ENCODE measurements around the gene TOX2. TPM values are rescaled to one million over a fixed set of nuclear protein-coding genes. Genes with fewer than 3 reads are reported as not detected.

TOX2 gene
- total and polyA plus RNA-seq, 2 of the 8 experiments (the other 6 are each of a cell fraction or from before 2014, with no cell fraction given) = 1.8 to 3.4 TPM

GRCh38 chr20:43975096-43975768, 60.6 kb downstream of the TOX2 start (continued):
- no peak for TF ChIP-seq CHD7 (IDR thresholded peaks at IDR 0.05; ENCODE audit: insufficient replicate concordance, low read length)
- no peak for TF ChIP-seq JUND (IDR thresholded peaks at IDR 0.05; ENCODE audit: low read length)
- TF ChIP-seq E2F6 (IDR thresholded peaks at IDR 0.05) = no peak
- TF ChIP-seq CBX5 (IDR thresholded peaks at IDR 0.05; ENCODE audit: low read depth, low read length) = no peak
- TF ChIP-seq SIX5 (IDR thresholded peaks at IDR 0.05; ENCODE audit: low read depth, low read length) = no peak
- TF ChIP-seq RFX5 (IDR thresholded peaks at IDR 0.05; ENCODE audit: borderline replicate concordance, low read depth, low read length) = no peak
- TF ChIP-seq BCL11A (IDR thresholded peaks at IDR 0.05; ENCODE audit: low read depth in 2 of 2, low read length in 2 of 2) = no peak
- no peak for TF ChIP-seq USF2 (IDR thresholded peaks at IDR 0.05; ENCODE audit: low read length)

Data from H1 (cell line).